Body of pancreas (tissue), 4 donors: ENCODE measurements around the gene TCF7L1. TPM values are rescaled to one million over a fixed set of nuclear protein-coding genes. Genes with fewer than 3 reads are reported as not detected.
"Not testable (repeated sequence)": the region's sequence is repeated elsewhere in the genome, so short reads cannot be mapped to it uniquely, and the experiment has no call there.

Source experiments
- ATAC-seq: fragments of 150-250 bp; one replicate; pipeline ENCODE4 v1.9.1; 2016
- DNase-seq, 4 donors: peaks; one replicate each; pipeline ENCODE4 v3.0.0-alpha.2; 2019
- H3K27ac ChIP-seq, 4 donors: fragments of 200-600 bp; sonication (generic); 1 replicate in 3 of 4; 2 replicates in 1 of 4; pipeline versions ENCODE4 v1.5.1 to v1.6.1; 2016 to 2019; ENCODE audit warnings: mild to moderate bottlenecking in 1 of 4, mixed read lengths in 1 of 4, moderate library complexity in 1 of 4
- H3K27me3 ChIP-seq, 2 donors: fragments of 200-600 bp; sonication (generic); one replicate each; pipeline ENCODE4 v1.6.0; 2016; ENCODE audit warnings: mild to moderate bottlenecking in 1 of 2
- H3K36me3 ChIP-seq, 2 donors: fragments of 200-600 bp; sonication (generic); replicated peaks in 1 of 2; 2 replicates each; pipeline ENCODE4 v1.5.1; 2016; ENCODE audit warnings: low read depth in 2 of 2; ENCODE audit not compliant: insufficient read depth in 1 of 2
- H3K4me1 ChIP-seq: fragments of 200-600 bp; sonication (generic); one replicate; pipeline ENCODE4 v1.6.0; 2016
- H3K4me3 ChIP-seq, 2 donors: fragments of 200-600 bp; sonication (generic); 1 replicate in 1 of 2; 2 replicates in 1 of 2; pipeline ENCODE4 v1.5.1; 2016 to 2019
- H3K9me3 ChIP-seq, 3 donors: fragments of 200-600 bp; sonication (generic); 1 replicate in 2 of 3; 2 replicates in 1 of 3; pipeline ENCODE4 v1.5.1; 2016
- POLR2A ChIP-seq, 3 donors: fragments of 450-650 bp; IDR thresholded peaks; one replicate each; pipeline ENCODE4 v1.6.1; 2016; ENCODE audit warnings: antibody characterized with exemption in 3 of 3, mild to moderate bottlenecking in 2 of 3
- WGBS, 2 donors: methylation state at CpG; one replicate each; pipeline ENCODE4 v1.1.5; 2017; 5-methylcytosine and 5-hydroxymethylcytosine counted together
- intact Hi-C: fragments of 100-400 bp; cut with DNase I; formaldehyde crosslinking; loops from one replicate; pipeline ENCODE4 v1.15.1; 2023
- total RNA-seq, 2 donors: library from RNA; depleted of rRNA; stranded (reverse); fragments of >200 nt; gene quantifications; one replicate each; pipeline ENCODE4 v1.1.0, GENCODE V29; 2016
- TF ChIP-seq, protein P1 (sequence below), 7 experiments: fragments of 450-650 bp in 4 of 7; fragments of 200-600 bp in 3 of 7; sonication (generic) in 3 of 7; IDR thresholded peaks; one replicate each; pipeline ENCODE4 v1.5.1; 2016 to 2019; ENCODE audit warnings: antibody characterized with exemption in 7 of 7

Gene TCF7L1
- total RNA-seq, 2 donors from 2014 or later, result 2.1 to 4.3 TPM

DNA sequence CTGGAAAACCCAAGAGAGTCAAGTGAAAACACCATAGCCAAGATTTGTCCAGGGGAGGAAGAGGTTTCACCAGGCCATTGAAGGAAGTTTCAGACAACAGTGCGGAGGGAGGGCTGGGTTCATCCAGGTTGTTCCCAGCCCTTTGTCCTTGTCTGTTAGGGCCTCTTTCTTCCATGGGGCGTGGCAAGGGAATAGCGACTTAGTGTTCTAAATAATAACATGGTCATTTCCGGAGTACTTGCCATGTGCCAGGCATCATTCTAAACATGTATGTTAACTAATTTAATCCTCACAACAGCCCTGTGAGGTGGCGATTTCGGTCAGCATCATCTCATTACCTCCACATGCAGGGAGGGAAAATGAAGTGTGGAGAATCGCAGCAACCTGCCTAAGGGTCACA, 77.3 kb downstream of the TCF7L1 start:
- no peaks in the 10 kb centered on the region for H3K36me3 ChIP-seq
- no peaks in the 10 kb centered on the region for H3K4me1 ChIP-seq
- DNase-seq (no peak), ATAC-seq (no peak)
- intact Hi-C loops, result no loop called here
- no peak overlapping the region for H3K4me3 ChIP-seq
- no peaks in the 10 kb centered on the region for H3K9me3 ChIP-seq
- whole genome bisulfite sequencing, 2 donors, result 79 to 82% methylated on average over 7 of the region's 7 CpGs
- H3K27ac ChIP-seq, result no peak overlapping the region
- no peaks in the 10 kb centered on the region for H3K27me3 ChIP-seq
- TF ChIP-seq, protein P1, sequence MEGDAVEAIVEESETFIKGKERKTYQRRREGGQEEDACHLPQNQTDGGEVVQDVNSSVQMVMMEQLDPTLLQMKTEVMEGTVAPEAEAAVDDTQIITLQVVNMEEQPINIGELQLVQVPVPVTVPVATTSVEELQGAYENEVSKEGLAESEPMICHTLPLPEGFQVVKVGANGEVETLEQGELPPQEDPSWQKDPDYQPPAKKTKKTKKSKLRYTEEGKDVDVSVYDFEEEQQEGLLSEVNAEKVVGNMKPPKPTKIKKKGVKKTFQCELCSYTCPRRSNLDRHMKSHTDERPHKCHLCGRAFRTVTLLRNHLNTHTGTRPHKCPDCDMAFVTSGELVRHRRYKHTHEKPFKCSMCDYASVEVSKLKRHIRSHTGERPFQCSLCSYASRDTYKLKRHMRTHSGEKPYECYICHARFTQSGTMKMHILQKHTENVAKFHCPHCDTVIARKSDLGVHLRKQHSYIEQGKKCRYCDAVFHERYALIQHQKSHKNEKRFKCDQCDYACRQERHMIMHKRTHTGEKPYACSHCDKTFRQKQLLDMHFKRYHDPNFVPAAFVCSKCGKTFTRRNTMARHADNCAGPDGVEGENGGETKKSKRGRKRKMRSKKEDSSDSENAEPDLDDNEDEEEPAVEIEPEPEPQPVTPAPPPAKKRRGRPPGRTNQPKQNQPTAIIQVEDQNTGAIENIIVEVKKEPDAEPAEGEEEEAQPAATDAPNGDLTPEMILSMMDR (IDR thresholded peaks at IDR 0.05), result no peak
- TF ChIP-seq POLR2A (IDR thresholded peaks at IDR 0.05), result no peak

DNA sequence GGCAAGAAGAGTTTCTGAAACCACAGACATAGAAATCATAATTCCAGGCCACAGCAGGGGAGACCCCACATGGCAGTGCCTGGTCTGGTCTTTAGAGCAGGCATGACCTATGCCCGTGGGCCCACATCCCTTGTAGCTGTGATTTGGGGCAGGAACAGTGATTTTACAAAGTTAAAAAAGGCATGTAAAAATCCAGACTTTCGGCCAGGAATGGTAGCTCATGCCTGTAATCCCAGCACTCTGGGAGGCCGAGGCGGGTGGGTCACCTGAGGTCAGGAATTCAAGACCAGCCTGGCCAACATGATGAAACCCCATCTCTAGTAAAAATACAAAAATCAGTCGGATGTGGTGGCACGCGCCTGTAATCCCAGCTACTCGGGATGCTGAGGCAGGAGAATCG, 78.4 kb downstream of the TCF7L1 start:
- H3K4me3 ChIP-seq, ATAC-seq, H3K36me3 ChIP-seq, H3K4me1 ChIP-seq, DNase-seq, H3K27ac ChIP-seq, intact Hi-C loops, H3K9me3 ChIP-seq, H3K27me3 ChIP-seq: not testable (repeated sequence)
- WGBS, 2 donors, result 96 to 98% methylated on average over 9 of the region's 9 CpGs

DNA sequence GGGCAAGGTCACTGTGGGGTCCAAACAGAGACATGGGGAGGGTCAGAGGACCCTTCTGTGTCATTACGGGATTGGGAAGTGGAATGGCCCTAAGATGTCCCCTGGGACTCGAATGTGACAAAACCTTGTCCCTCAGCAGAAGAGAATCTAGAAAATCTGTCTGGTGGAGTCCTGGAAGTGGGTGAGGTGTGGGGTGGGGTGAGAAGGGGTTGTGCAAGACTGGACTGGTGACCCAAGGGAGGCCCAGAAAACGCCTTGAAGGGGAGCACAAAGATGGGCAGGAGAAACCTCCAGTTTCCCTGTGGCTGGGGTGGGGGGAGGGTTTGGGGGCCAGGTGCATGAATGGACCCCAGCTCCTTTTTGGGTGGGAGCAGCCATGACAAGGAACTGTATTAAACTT, 79.6 kb downstream of the TCF7L1 start:
- intact Hi-C loops, result no loop called here
- TF ChIP-seq, protein P1 (IDR thresholded peaks at IDR 0.05), result no peak
- TF ChIP-seq POLR2A (IDR thresholded peaks at IDR 0.05), result no peak
- H3K27me3 ChIP-seq, result no peaks in the 10 kb centered on the region
- ATAC-seq (no peak), DNase-seq (no peak)
- 77% methylated on average over 3 of the region's 3 CpGs for WGBS, 2 donors
- no peaks in the 10 kb centered on the region for H3K9me3 ChIP-seq
- no peak overlapping the region for H3K27ac ChIP-seq
- no peaks in the 10 kb centered on the region for H3K36me3 ChIP-seq
- H3K4me1 ChIP-seq, result no peaks in the 10 kb centered on the region
- no peak overlapping the region for H3K4me3 ChIP-seq

DNA sequence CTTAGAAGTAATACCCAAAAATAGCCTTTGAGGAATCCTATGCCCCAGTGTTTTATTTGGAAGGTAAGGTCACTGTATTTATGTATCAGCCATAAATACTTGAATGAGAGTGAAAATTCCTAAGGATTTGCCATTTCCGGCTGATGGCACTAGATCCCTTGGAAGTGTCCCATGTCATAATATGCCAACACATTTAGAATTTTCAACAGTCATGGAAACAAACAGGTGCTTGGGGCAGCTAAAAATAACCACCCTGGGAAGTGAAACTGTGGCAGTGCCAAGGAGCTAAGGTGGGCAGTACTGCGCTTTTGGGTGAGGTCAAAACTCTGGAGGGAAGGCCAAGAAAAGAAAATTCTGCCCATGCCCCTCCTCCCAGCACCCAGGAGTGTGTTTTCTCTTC, 80.2 kb downstream of the TCF7L1 start:
- no peak for ATAC-seq
- Histone ChIP-seq H3K9me3 (no peaks in the 10 kb centered on the region), H3K27ac (no peak overlapping the region), H3K27me3 (no peaks in the 10 kb centered on the region), H3K4me3 (no peak overlapping the region), H3K36me3 (no peaks in the 10 kb centered on the region), H3K4me1 (no peaks in the 10 kb centered on the region)
- DNase-seq, result no peak
- no peak for TF ChIP-seq POLR2A (IDR thresholded peaks at IDR 0.05)
- TF ChIP-seq, protein P1 (IDR thresholded peaks at IDR 0.05), result no peak
- 78 to 91% methylated on average over 2 of the region's 2 CpGs for WGBS, 2 donors
- intact Hi-C loops, result no loop called here

DNA sequence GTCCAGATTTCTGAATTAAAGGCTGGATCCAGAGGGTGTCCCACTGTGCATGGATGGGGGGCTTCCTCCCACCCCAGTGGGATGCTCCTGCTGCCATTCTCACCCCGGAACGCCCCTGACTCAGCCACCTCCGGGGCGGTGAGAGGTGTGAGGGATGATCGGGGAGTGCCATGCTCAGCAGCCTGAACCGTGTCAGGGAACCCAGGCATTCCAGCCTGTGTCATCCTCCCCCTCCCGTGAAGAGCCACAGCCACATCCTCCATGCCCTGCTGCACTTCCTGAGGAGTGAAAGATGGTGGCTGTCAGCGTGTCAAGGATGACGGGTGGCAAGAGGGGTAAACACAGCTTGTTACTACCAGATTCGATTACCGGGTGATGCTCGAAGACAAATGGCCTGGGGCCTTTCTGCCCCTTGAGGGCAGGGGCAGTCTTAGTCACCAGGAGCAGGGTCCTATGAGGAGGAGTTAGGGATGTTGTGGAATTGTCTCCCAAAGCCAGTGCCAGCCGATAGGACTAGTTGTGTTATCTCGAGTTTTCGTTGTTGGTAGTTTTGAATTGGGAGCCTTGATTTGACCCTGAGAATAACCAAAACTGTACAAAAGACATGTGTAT, 80.8 kb downstream of the TCF7L1 start:
- Histone ChIP-seq H3K4me3 (no peak overlapping the region), H3K27ac (no peak overlapping the region), H3K4me1 (no peaks in the 10 kb centered on the region), H3K9me3 (no peaks in the 10 kb centered on the region), H3K36me3 (no peaks in the 10 kb centered on the region), H3K27me3 (no peaks in the 10 kb centered on the region)
- ATAC-seq (no peak), DNase-seq (no peak)
- TF ChIP-seq, protein P1 (IDR thresholded peaks at IDR 0.05), result no peak
- intact Hi-C loops, result no loop called here
- 75 to 78% methylated on average over 13 to 15 of the region's 15 CpGs for WGBS, 2 donors
